Measurements from ENCODE around the gene LRP1.

The LRP1 gene

DNA sequence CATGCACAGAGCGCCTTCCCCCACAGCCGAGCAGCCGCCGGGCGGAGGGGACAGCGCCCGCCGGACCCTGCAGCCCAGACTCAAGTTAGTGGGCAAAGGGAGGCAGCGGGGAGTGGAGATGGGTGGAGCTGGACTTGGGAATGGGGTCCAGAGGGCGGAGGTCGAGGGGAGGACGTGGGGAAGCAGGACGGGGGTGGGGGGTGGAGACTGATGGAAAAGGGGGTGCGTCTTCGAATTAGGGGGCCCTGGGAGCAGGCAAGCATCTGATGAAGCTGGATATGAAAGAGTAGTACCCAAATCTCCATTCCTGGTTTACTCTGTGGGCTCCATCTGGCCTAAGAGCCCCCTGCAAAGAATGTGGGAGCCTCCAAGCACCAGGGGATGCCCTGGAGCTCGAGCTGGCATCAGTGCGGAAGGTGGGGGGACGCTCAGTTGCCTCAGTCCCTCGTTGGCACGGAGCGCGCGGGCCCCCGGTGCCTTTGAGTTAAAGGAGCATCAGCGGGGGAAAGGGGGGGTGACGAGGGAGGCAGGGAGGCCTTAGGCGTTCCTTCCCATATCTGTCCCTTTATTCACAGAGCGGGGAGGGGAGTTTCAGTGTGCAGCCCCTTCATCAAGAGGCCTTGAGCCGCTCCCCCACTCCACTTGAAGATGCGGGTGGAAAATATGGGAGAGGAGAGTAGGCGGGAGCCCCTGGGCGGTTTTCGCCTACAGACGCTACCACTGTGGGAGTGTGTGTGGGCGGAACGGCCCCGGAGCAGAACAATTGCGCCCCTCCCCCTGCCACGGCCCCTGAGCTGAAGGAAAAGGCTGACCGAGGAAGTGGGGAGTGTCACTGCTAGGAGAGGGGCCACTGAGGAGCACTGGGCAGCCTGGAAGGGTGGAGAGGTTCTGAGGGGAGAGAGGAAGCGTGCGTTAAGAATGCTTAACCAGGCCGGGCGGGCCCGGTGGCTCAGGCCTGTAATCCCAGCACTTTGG, 38.7 kb upstream of the LRP1 start:
- H3K4me3 ChIP-seq (ENCODE audit: low read length): peak overlapping the region; percentile 98

DNA sequence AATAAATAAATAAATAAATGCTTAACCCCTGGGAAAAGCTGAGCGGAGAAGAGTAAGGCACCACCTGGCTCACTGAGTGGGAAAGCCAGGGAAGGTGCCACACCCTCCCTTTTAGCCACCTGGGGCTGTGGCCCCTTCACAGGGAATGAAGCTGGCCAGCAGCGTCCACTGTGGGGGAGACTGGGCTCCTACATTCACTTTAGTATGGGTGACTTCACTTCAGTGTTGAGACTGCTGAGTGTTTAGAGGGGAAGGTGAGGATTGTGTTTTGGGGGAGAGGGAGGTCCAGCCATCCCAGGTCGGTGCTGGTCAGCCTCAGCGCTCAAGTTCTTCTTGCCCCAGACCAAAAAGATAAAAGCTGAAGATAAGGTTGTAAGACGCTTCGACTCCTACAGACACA, 37.8 kb upstream of the LRP1 start:
- peaks cover 65% of the 10 kb centered on the region for H3K4me1 ChIP-seq (ENCODE audit: control insufficient read depth, insufficient read depth, low read length)
- H3K36me3 ChIP-seq (ENCODE audit: insufficient read depth, low read length): peaks cover 51% of the 10 kb centered on the region
- H3K4me2 ChIP-seq (ENCODE audit: low read length): peak overlapping the region; percentile 100
- H3K9me3 ChIP-seq (replicated peaks; ENCODE audit: low read length): no peaks in the 10 kb centered on the region
- H3K27me3 ChIP-seq (ENCODE audit: control insufficient read depth, insufficient read depth, low read length): no peaks in the 10 kb centered on the region
- peak overlapping the region; percentile 98 for H3K4me3 ChIP-seq (ENCODE audit: low read length)
- peak overlapping the region; percentile 92 for H3K9ac ChIP-seq (ENCODE audit: low read depth, low read length)

More for the DNA sequence above, 38.7 kb upstream of the LRP1 start:
- Histone ChIP-seq H3K4me1 (ENCODE audit: control insufficient read depth, insufficient read depth, low read length) (peaks cover 59% of the 10 kb centered on the region), H3K27me3 (ENCODE audit: control insufficient read depth, insufficient read depth, low read length) (no peaks in the 10 kb centered on the region), H3K9ac (ENCODE audit: low read depth, low read length) (peak overlapping the region; percentile 92), H3K4me2 (ENCODE audit: low read length) (peak overlapping the region; percentile 100), H3K36me3 (ENCODE audit: insufficient read depth, low read length) (peaks cover 41% of the 10 kb centered on the region), H3K9me3 (replicated peaks; ENCODE audit: low read length) (no peaks in the 10 kb centered on the region)

GRCh38 chr12:57090924-57091637, 37.2 kb upstream of the LRP1 start:
- no peaks in the 10 kb centered on the region for H3K27me3 ChIP-seq (ENCODE audit: control insufficient read depth, insufficient read depth, low read length)
- H3K9ac ChIP-seq (ENCODE audit: low read depth, low read length): peak overlapping the region; percentile 92
- H3K36me3 ChIP-seq (ENCODE audit: insufficient read depth, low read length): peaks cover 57% of the 10 kb centered on the region
- H3K9me3 ChIP-seq (replicated peaks; ENCODE audit: low read length): no peaks in the 10 kb centered on the region
- H3K4me1 ChIP-seq (ENCODE audit: control insufficient read depth, insufficient read depth, low read length): peaks cover 64% of the 10 kb centered on the region
- peak overlapping the region; percentile 98 for H3K4me3 ChIP-seq (ENCODE audit: low read length)
- H3K4me2 ChIP-seq (ENCODE audit: low read length): peak overlapping the region; percentile 100

DNA sequence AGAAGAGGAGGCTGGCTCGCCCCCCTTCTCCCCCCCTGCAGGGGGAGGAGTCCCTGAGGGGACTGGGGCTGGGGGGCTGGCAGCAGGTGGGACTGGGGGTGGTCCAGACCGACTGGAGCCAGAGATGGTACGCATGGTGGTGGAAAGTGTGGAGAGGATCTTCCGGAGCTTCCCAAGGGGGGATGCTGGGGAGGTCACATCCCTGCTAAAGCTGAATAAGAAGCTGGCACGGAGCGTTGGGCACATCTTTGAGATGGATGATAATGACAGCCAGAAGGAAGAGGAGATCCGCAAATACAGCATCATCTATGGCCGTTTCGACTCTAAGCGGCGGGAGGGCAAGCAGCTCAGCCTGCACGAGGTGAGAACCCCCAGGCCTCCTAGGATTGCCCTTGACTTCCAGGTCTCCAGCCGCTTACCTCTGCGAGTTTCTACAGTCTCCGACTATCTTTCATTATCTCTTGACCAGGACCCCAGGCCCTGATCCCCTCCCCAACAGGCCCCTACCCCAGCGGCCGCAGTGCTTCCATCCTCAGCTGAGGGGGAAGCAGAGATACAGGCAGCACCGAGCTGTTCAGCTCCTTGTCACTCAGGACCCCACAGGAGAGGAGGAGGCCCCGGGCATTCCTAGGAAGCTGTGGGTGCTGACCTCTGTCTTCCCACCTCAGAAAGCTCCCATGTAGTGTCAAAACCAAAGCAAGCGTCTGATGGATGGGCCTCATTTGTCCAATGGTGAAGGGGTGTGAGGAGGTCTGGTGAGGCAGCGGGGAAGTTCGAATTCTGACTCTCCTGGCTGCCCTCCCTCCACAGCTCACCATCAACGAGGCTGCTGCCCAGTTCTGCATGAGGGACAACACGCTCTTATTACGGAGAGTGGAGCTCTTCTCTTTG, 36.4 kb upstream of the LRP1 start:
- Histone ChIP-seq H3K4me1 (ENCODE audit: control insufficient read depth, insufficient read depth, low read length) (peaks cover 59% of the 10 kb centered on the region), H3K36me3 (ENCODE audit: insufficient read depth, low read length) (peaks cover 63% of the 10 kb centered on the region), H3K4me2 (ENCODE audit: low read length) (peak overlapping the region; percentile 100), H3K27me3 (ENCODE audit: control insufficient read depth, insufficient read depth, low read length) (no peaks in the 10 kb centered on the region), H3K9me3 (replicated peaks; ENCODE audit: low read length) (no peaks in the 10 kb centered on the region), H3K4me3 (ENCODE audit: low read length) (peak overlapping the region; percentile 98), H3K9ac (ENCODE audit: low read depth, low read length) (peak overlapping the region; percentile 92)

DNA sequence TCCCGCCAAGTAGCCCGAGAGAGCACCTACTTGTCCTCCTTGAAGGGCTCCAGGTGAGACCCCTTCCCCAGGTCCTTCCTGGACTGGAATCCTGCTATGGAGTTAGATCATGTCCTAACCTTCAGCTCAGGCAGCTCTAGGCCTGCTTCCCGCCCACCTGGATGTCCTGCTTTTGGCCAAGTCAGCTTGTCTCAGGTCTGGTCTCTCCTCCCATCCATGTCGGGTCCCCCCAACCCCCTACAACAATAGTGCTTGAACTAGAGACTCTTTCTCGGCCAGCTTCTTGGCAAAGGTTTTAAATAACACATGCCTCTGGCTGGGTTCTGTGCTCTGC, 35.8 kb upstream of the LRP1 start:
- peak overlapping the region; percentile 100 for H3K4me2 ChIP-seq (ENCODE audit: low read length)
- H3K9ac ChIP-seq (ENCODE audit: low read depth, low read length): peak overlapping the region; percentile 44
- peaks cover 69% of the 10 kb centered on the region for H3K36me3 ChIP-seq (ENCODE audit: insufficient read depth, low read length)
- peaks cover 59% of the 10 kb centered on the region for H3K4me1 ChIP-seq (ENCODE audit: control insufficient read depth, insufficient read depth, low read length)
- no peaks in the 10 kb centered on the region for H3K9me3 ChIP-seq (replicated peaks; ENCODE audit: low read length)
- no peaks in the 10 kb centered on the region for H3K27me3 ChIP-seq (ENCODE audit: control insufficient read depth, insufficient read depth, low read length)
- H3K4me3 ChIP-seq (ENCODE audit: low read length): peak overlapping the region; percentile 25

DNA sequence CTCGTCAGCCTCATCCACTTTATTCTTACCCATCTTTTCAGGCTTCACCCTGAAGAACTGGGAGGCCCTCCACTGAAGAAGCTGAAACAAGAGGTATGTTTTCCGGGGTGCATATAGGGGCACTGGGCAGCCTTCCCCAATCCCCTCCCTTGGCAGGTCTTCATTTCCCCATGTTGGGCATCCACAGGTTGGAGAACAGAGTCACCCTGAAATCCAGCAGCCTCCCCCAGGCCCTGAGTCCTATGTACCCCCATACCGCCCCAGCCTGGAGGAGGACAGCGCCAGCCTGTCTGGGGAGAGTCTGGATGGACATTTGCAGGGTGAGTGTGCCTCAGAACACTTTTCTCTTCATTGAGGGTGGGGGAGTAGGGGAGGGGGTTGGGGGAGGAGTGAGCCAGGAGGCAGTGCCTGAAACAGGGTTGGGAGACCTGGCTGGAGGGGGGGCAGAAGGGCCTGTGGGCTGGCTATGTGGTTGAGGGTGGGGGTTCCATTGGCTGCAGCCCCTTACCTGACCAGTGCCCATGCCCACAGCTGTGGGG, 35.3 kb upstream of the LRP1 start:
- Histone ChIP-seq H3K9ac (ENCODE audit: low read depth, low read length) (peak overlapping the region; percentile 44), H3K4me1 (ENCODE audit: control insufficient read depth, insufficient read depth, low read length) (peaks cover 58% of the 10 kb centered on the region), H3K9me3 (replicated peaks; ENCODE audit: low read length) (no peaks in the 10 kb centered on the region), H3K4me3 (ENCODE audit: low read length) (peak overlapping the region; percentile 30), H3K36me3 (ENCODE audit: insufficient read depth, low read length) (peaks cover 74% of the 10 kb centered on the region), H3K27me3 (ENCODE audit: control insufficient read depth, insufficient read depth, low read length) (no peaks in the 10 kb centered on the region), H3K4me2 (ENCODE audit: low read length) (peak overlapping the region; percentile 100)

- H3K9me3 ChIP-seq (replicated peaks; ENCODE audit: low read length): no peaks in the 10 kb centered on the region
- H3K4me1 ChIP-seq (ENCODE audit: control insufficient read depth, insufficient read depth, low read length): peaks cover 53% of the 10 kb centered on the region
- no peaks in the 10 kb centered on the region for H3K27me3 ChIP-seq (ENCODE audit: control insufficient read depth, insufficient read depth, low read length)
- peak overlapping the region; percentile 34 for H3K9ac ChIP-seq (ENCODE audit: low read depth, low read length)
- peak overlapping the region; percentile 30 for H3K4me3 ChIP-seq (ENCODE audit: low read length)
- H3K4me2 ChIP-seq (ENCODE audit: low read length): peak overlapping the region; percentile 73
- peaks cover 81% of the 10 kb centered on the region for H3K36me3 ChIP-seq (ENCODE audit: insufficient read depth, low read length)
Measured at GRCh38 chr12:57093415-57094207, 34.7 kb upstream of the LRP1 start.

- peaks cover 57% of the 10 kb centered on the region for H3K4me1 ChIP-seq (ENCODE audit: control insufficient read depth, insufficient read depth, low read length)
- no peak overlapping the region for H3K4me3 ChIP-seq (ENCODE audit: low read length)
- peak overlapping the region; percentile 49 for H3K9ac ChIP-seq (ENCODE audit: low read depth, low read length)
- peak overlapping the region; percentile 67 for H3K4me2 ChIP-seq (ENCODE audit: low read length)
- no peaks in the 10 kb centered on the region for H3K9me3 ChIP-seq (replicated peaks; ENCODE audit: low read length)
- H3K27me3 ChIP-seq (ENCODE audit: control insufficient read depth, insufficient read depth, low read length): no peaks in the 10 kb centered on the region
- H3K36me3 ChIP-seq (ENCODE audit: insufficient read depth, low read length): peaks cover 89% of the 10 kb centered on the region
Measured at GRCh38 chr12:57094208-57095160, 33.8 kb upstream of the LRP1 start.

- Histone ChIP-seq H3K36me3 (ENCODE audit: insufficient read depth, low read length) (peaks cover 94% of the 10 kb centered on the region), H3K9me3 (replicated peaks; ENCODE audit: low read length) (no peaks in the 10 kb centered on the region), H3K4me1 (ENCODE audit: control insufficient read depth, insufficient read depth, low read length) (peaks cover 57% of the 10 kb centered on the region), H3K4me3 (ENCODE audit: low read length) (no peak overlapping the region), H3K27me3 (ENCODE audit: control insufficient read depth, insufficient read depth, low read length) (no peaks in the 10 kb centered on the region), H3K9ac (ENCODE audit: low read depth, low read length) (no peak overlapping the region), H3K4me2 (ENCODE audit: low read length) (no peak overlapping the region)
Measured at GRCh38 chr12:57095440-57095839, 32.8 kb upstream of the LRP1 start.

Data from skeletal muscle satellite cell (primary cell).